AG09319 (cell line): ENCODE results near the gene IGSF21.

Experiments used
- DNase-seq: peaks from one replicate; pipeline ENCODE4 v3.0.0-alpha.2; 2010; ENCODE audit warnings: low read depth; ENCODE audit errors: extremely low read depth
- CTCF ChIP-seq: IDR thresholded peaks from 2 replicates; pipeline ENCODE4 v1.5.1; 2011; ENCODE audit warnings: low read depth, mild to moderate bottlenecking, inconsistent platforms, low read length, moderate library complexity

The IGSF21 gene

DNA sequence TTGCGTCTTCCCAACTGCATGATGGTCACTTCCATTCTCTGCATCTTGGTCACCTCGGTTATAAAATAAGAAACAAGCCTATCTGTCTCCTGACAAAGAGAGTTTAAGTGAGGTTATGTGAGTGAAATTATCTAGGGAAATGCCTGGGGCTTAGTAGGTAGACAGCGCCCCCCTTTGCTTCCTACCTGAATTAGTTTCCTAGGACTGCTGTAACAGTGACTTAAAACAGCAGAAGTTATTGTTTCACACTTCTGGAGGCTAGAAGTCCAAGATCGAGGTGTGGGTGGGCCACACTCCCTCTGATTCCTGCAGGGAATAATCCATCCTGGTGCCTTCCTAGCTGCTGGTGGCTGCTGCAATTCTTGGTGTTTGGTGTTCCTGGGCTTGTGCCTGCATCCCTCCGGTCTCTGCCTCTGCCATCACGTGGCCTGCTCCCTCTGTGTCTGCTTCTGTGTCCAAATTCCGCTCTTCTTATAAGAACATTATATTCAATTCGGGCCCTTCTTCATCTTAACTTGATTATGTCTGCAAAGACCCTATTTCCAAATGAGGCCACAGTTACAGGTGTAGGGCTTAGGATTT, 92.6 kb downstream of the IGSF21 start:
- DNase-seq: no peak
- no peak for TF ChIP-seq CTCF

DNA sequence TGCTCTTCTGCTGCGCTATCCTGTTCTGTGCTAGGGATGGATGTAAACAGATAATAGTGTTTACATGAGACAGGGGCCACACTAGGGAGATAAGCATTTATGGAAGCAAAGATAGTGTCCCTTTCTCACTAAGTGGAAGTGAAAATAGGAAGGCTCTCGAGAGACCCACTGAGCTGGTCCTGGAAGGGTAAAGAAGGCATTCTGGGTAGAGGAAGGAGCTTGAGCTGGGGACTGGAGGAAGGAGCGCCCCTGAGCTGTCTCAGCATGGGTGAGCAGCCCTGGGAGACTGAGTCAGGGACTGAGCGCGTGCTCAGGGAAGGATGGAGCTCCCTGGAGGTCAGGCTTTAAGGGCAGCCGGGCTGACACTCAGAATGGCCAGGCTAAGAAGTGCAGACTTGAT, 93.3 kb downstream of the IGSF21 start:
- DNase-seq: no peak
- TF ChIP-seq CTCF: no peak

DNA sequence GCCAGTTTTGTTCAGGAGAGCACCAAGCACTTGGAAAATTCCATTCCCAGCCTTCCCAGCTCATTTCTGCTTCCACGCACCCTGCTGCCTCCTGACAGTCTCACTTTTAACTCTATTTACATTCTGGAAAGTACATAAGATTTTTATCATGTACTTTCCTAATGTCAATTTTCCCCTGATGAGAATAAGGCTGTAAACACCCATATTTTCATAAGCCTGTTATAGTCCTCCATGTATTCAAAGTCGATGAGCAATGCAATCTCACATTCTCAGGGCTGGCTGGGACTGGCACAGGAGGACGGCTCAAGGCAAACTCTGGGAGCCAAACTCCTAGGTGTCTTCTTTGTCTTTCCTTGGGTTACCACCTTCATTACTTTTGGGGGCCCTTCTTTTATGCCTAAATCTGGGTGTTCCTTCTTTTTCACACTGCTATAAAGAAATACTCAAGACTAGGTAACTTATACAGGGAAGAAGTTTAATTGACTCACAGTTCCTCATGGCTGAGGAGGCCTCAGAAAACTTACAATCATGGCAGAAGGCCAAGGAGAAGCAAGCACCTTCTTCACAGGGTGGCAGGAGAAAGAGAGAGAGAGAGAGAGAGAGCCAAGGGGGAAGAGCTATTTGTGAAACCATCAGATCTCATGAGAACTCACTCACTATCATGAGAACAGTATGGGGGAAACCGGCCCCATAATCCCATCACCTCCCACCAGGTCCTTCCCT, 94.6 kb downstream of the IGSF21 start:
- no peak for TF ChIP-seq CTCF
- no peak for DNase-seq

DNA sequence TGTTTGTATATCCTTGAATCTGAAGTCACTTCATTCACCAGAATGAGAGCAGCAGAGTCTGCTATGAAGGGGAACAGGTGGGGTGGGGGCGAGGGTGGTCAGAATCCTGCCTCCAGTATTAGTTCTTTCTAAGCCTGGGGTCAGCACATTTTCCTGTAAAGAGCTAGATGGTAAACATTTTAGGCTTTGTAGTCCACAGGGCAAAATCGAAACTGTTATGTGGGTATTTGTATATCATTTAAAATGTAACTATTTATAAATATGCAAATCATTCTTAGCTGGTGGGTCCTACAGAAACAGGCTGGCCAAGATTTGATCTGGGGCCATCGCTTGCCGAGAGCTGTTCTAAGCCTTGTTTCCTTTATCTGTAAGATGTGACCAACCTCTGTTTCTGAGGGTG, 96.0 kb downstream of the IGSF21 start:
- DNase-seq: no peak
- TF ChIP-seq CTCF: no peak

DNA sequence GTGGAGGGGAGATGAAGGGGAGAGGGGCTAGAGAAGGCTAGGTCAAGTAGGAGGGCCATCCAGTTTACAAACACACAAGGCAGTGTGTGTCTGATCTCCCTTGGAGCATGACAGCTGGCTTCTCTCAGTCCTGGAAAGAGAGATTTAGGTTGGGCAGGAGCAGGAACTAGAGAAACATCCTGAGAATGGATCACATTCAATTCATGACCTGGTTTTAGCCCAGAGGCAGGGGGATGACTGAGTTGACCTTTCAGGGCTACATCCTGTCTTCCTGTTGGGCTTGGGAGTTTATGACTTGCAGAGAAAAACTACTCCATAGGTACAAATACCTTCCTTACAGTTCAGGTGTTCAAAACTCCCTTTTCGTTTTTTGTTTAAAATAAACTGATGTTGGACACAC, 97.0 kb downstream of the IGSF21 start:
- no peak for DNase-seq
- TF ChIP-seq CTCF: no peak

- no peak for TF ChIP-seq CTCF
- DNase-seq: no peak
Observed at GRCh38 chr1:18205319-18205718, 97.7 kb downstream of the IGSF21 start.

GRCh38 chr1:18211764-18212163, 104.2 kb downstream of the IGSF21 start:
- DNase-seq: no peak
- no peak for TF ChIP-seq CTCF
